NCI-H526 treated with DMSO at 0.1 percent for 48 hours (cell line): ENCODE measurements around the gene CLSTN2.
A peak's percentile ranks its signal among the peaks of the same experiment; 100 is the strongest.

Experiments
- DNase-seq: peaks from one replicate; lab custom pipeline; 2025; lab: John Stamatoyannopoulos, UW

Gene CLSTN2

DNA sequence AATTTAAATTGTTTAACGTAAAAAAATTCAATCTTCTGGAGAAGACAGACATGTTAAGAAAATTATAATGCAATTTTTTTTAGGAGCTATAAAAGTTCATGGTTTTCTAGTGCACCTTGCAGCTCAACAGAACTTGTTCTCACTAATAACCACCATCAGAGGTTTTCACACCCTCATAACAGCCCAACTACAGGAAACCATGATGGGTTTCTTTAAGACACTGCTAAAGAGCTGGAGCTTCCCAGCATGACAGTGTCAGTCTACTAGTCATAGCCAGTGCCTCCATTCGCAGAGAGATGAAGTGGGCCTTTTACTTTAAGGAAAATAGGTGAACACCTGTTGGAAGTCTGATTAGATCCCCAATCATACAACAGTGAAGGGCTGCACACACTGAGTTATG lies 518.8 kb downstream of the CLSTN2 start:
- no peak for DNase-seq

DNA sequence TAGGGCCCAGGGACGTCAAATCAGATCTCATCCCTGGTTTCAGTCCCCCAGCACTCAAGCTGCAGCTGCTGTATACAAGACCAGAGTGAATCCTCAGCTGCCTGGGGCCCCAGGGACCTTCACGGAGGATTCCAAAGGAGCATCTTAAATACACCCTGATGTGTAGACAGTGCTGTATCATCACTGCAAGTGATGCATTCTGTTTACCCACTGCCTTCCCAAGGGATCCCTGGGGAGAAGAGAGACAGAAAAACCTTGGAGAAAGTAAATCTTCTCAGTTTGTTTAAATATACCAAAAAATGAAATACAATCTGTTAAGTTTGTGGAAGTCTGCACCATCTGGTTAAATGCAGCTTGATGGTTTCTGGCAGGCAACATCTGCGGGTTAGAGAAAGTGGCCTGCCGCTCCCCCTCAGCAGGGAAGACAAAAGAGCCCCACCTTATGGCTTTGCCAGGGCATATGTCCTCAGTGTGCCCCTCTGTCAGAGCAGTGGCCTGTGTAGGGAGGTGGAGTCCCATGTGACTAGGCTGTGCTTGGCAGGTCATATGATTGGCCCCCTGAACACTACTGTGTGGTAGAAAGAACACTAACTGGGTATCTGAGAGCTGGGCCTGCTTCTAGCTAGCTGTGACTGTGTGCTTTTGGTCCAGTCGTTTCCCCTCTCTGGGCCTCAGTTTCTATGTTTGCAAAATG lies 520.7 kb downstream of the CLSTN2 start:
- DNase-seq: no peak

DNA sequence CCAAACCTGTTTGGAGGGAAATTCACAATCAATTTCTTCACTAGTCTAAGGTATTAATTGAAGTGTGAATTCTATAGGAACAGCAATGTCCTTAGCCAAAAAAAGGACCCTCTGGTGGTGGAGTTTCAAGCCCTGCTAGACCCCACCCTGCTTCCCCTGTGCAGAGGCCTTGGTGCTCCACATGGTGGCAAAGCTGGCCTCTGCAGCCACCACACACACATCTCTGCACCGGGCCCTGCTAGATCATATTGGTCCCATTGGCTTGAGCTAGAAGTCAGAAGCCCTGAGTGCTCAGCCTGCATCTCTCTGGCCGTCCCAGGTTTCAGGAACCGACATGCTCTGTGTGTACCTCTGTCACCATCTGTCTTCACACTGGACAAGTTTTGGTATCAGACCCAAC lies 522.0 kb downstream of the CLSTN2 start:
- no peak for DNase-seq

DNA sequence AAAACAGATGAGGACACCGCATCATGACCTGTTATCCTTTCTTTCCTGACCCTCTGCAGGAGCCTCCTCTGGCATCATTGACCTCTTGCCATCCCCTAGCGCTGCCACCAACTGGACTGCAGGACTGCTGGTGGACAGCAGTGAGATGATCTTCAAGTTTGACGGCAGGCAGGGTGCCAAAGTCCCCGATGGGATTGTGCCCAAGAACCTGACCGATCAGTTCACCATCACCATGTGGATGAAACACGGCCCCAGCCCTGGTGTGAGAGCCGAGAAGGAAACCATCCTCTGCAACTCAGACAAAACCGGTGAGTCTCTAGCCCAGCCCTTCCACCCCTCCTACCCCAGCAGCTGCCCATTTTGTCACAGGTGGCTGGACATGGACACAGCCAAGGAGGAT lies 524.5 kb downstream of the CLSTN2 start:
- no peak for DNase-seq

- DNase-seq: no peak
These were observed 526.3 kb downstream of the CLSTN2 start for GRCh38 chr3:140461250-140461649.

DNA sequence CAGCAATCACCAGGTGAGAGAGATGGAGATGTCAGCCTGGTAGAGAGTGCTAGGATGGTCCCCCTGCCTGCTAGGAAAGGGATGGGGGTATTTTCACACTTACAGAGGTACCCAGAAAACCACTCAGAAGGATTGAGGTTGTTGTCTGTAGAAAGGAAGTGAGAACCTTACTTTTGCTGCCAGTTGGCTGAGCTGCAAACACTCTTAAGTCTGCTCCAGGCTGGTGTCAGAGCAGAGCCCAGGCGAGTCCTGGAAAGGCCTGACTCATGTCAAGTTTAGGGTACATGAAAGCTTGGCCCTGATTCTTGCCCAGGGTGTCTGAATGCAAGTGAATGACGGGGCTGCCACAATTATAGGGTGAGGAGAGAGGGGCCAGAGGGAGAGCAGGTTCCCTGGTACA lies 528.4 kb downstream of the CLSTN2 start:
- no peak for DNase-seq

- no peak for DNase-seq
These were observed 531.0 kb downstream of the CLSTN2 start for GRCh38 chr3:140465988-140466387.

- DNase-seq: no peak
These were observed 531.5 kb downstream of the CLSTN2 start for GRCh38 chr3:140466535-140466934.

GRCh38 chr3:140467104-140467577 lies 532.2 kb downstream of the CLSTN2 start:
- DNase-seq: no peak

DNA sequence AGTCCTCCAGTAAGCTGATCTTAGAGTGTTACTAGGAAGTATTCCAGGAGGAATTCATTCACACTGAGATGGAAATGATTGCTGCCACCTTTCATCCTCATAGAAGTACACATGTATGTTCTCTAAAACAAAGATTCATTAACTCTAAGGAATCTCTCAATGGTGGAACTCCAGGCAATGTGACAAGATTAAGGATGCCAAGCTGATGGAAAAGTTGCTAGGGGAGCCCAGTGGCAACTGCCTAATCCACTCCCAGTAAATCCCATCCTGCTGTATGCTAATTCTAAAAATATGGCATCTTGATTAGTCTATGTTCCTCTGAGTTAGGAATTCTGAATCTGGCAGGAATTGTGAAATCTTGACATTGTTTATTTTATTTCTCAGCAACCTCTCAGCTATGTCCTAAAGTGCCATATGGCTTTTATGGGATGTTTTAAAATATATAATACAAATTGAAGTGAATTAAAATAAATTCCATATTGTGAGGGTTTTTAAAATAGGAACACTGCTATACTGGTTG lies 532.9 kb downstream of the CLSTN2 start:
- no peak for DNase-seq

- DNase-seq: no peak
These were observed 533.4 kb downstream of the CLSTN2 start for GRCh38 chr3:140468407-140468806.

DNA sequence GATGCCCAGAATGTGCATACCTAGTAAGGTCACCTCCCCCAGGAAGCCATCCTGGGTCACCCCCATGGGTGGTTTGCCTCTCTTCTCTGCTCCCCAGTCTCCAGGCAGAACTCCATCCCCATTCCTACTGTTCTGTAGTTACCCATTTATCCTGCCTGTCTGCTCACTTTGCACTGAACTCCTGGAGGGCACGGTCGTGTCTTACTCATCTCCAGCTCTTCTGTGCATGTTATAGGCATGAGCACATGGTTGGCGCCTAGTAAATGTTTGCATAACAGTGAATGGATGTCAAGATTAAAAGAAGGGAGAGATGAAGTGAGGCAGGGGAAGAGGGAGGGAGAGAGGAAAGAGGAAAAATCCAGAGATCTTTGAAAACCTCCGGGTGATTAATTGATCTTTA lies 534.5 kb downstream of the CLSTN2 start:
- DNase-seq: no peak

- no peak for DNase-seq
These were observed 535.2 kb downstream of the CLSTN2 start for GRCh38 chr3:140470211-140470610.

DNA sequence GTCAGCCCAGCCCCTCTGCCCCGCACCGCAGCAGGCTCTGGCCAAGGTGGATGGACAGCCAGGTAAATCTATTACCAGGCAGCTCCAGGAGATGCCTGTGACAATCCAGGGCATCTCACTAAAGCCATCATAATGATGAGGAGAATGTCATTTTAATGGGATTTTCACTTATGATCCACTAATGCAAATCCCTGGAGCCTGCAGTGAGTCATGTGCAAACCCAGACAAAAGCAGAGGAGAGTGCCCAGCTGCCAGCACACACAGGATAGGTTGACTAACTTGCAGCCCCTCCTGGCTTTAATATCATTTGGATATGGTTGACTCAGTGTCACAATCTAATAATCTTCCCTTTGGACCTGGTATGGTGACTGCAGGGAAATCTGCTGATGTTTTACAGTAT lies 536.0 kb downstream of the CLSTN2 start:
- DNase-seq: no peak

GRCh38 chr3:140472306-140473020 lies 537.5 kb downstream of the CLSTN2 start:
- no peak for DNase-seq

DNA sequence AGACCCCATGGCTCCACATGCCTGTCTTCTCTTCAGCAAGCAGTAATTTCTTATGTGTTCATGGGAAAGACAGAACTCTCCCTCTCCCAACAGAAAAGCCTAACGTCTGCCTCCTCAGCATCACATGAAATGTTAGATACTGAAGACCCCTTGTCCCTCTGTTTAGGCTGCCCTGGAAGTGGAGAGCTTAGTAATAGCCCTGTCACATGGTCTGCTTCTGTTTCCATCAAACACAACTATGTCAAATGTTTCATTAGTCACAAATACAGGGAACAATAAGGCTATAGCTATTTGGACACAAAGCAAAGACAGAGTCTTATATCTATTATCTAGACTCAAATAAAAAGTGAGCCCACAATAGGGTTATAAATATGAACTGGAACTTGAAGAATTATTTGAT lies 552.6 kb downstream of the CLSTN2 start:
- no peak for DNase-seq

DNA sequence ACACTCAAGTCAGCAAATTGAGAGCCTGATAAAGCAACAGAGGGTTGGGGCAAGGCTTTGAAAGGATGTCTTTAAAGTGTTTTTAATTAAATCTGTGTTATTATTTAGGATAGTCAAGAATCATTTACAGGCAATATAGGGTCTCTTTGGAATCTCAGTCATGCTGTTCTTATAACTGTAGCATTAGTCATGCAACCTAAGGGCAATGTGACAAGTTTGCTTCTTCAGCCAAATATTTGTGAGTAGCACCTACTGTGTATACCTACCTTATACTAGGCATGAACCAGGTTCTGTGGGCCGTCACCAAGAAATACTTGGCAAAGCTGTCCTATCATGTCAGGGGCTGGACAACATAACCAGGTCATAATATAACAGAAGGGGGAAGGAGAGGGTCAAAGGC lies 558.3 kb downstream of the CLSTN2 start:
- no peak for DNase-seq

- no peak for DNase-seq
These were observed 560.0 kb downstream of the CLSTN2 start for GRCh38 chr3:140494970-140495369.

GRCh38 chr3:140497331-140497730 lies 562.3 kb downstream of the CLSTN2 start:
- DNase-seq: no peak

DNA sequence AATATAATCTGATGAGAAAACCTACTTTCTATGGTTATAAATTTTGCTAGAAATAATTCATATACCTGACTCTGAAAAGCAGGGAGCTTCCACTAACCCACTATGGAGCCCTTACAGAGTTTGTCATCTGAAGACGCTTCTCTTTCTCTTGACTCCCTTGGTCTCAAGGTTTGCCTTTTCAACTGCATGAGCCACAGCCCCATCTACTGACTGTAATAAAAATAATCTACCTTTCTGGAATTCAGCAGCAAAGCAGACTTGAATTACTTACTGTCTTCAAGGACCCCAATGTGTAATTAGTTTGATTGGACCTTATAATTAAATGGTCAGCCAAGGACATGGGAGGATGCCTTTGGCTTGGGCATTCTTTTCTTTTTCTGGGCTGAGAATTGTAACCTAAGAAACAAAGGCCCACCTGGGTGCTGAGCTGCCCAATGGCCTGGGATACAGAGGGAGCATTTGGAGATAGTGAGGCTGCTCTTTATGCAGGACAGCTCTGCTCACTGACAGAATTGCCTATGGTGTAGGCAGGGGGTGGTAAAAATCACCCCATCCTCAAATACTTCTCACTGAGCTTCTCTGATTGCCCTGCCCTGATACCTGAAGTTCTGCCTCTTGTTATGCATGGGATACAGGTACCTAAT lies 564.3 kb downstream of the CLSTN2 start:
- DNase-seq: peak; percentile 5

- no peak for DNase-seq
These were observed 565.5 kb downstream of the CLSTN2 start for GRCh38 chr3:140500473-140500872.

DNA sequence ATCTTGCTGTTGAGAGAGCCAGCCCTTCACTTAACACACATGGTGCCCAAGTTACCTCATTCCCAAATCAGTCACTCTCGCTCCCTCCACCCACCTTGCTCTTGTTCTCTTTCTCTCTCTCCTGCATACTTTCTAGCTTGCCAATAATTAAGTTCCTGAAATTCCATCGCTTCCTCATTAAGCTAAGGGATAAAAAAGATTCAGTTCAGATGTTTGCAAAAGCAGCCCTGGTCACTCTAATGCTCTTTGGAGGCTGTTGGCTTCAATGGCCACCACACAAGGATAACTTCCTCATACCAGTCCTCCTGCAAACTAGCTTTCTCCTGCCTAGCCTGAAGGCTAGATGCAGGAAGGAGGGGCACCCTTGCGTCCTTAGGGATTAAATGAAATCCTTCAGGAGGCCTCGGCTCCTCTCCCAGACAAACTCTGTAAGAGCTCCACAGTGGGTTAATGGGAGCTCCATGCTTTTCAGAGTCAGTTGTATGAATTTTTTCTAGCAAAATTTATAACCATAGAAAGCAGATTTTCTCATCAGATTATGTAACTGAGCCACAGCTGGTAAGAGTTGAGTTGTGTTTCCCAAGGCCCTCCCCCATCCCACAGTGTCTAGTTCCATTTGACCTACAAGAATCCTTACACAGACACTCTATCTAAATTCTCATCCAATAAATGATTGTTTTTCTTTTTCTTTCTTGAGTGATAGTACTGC lies 566.2 kb downstream of the CLSTN2 start:
- no peak for DNase-seq
